ENCODE data around the gene MFAP4.

MFAP4 gene

DNA sequence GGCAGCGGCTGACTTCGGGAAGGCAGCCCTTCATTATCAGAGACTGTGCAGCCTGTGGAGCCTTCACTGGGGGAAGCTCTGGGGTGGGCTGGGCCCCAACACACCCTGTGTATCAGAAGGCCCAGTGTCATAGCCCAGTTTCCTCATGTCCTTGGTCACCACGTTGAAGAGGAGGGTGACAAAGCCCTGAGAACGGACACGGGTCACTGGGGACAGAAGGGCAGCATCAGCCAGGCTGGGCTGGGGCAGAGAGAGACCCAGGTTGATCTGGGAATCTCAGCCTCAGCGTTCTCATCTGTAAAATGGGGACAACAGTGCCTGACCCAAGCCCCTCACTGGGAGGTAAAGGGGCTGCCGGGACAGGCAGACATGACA is 43.7 kb downstream of the MFAP4 start:
- TF ChIP-seq, protein P1, sequence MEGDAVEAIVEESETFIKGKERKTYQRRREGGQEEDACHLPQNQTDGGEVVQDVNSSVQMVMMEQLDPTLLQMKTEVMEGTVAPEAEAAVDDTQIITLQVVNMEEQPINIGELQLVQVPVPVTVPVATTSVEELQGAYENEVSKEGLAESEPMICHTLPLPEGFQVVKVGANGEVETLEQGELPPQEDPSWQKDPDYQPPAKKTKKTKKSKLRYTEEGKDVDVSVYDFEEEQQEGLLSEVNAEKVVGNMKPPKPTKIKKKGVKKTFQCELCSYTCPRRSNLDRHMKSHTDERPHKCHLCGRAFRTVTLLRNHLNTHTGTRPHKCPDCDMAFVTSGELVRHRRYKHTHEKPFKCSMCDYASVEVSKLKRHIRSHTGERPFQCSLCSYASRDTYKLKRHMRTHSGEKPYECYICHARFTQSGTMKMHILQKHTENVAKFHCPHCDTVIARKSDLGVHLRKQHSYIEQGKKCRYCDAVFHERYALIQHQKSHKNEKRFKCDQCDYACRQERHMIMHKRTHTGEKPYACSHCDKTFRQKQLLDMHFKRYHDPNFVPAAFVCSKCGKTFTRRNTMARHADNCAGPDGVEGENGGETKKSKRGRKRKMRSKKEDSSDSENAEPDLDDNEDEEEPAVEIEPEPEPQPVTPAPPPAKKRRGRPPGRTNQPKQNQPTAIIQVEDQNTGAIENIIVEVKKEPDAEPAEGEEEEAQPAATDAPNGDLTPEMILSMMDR (IDR thresholded peaks at IDR 0.05; ENCODE audit: low read depth, low read length): no peak
- in situ Hi-C loops (cut with HindIII; ENCODE audit: low sequenced_read_pairs): no loop called here
- no peak overlapping the region for H3K4me3 ChIP-seq (ENCODE audit: low read depth, low read length)
- DNase-seq (ENCODE audit: low read depth, low spot score): no peak

DNA sequence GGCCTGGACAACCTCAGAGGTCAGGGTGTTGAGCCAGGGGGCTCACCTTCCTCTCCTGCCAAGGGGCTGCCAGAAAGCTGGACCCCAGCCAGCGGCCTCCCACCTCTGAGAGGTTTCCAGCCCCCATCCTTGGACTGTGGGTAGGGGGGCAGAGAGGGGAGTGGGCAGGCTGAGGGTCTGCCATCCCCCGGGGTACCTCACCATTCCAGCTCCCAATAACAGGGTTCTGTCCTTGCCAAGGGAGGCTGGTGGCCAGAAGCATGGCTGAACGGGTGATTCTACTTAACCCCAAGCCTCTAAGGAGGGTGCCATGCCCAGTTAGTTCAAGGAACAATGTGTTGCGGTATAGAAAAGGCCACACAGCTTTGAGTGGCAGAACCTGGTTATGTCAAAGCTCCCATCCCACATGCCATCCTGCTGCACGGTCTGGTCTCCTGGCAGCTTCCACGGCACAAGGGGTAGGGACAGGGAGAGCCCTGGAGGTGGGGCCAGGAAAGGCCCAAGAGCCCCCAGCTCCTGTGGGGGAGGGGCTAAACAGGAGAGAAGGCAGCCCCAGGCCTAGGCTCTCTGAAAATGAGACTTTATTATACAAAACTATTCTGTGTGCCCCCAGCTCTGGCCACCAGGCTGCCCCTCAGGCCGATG is 44.3 kb downstream of the MFAP4 start:
- no peak for DNase-seq (ENCODE audit: low read depth, low spot score)
- in situ Hi-C loops (cut with HindIII; ENCODE audit: low sequenced_read_pairs): no loop called here
- no peak overlapping the region for H3K4me3 ChIP-seq (ENCODE audit: low read depth, low read length)
- TF ChIP-seq, protein P1 (IDR thresholded peaks at IDR 0.05; ENCODE audit: low read depth, low read length): no peak

DNA sequence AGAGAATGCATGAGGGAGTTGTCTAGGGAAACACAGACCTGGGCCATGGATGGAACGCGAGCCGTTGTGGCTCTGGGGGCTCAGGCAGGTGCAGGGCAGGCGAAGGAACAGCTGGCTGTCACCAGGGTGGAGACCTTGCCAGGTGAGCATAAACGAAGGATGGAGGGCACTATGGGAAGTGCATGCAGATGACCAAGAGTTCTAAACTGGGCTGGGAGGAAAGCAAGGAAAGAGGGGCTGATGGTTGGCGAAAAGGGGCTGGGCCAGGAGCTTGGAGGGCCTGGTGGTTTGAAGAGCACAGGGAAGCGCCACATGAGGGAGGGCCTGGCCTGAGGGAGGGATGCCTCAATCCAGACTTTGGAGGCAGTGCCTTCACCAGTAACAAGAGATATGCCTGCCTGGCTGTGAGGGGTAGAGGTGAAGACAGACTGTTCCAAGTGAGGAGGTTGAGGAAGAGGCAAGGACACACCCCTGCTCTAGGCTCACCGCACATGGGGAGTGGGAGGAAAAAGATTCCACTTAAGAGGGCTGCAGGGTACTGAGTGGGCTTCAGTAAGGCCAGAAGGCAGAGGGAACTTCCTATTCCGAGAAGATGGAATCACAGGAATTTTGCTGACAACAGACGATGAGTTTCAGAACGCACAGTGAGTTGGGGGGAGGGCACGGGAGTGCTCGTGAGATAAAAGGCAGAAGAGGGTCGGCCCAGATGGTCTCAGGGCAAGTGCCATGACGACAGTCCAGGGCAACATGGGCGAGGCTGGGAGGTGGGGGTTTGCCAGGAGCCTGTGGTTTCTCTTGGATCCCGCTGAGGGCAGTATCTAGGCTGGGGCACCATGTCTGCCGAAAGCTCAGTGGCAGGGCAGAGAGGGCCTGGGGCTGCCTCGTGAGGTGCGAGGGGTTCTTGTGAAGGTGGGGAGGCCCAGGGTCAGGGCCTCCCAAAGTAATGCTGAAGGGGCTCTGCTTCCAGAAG is 45.1 kb downstream of the MFAP4 start:
- in situ Hi-C loops (cut with HindIII; ENCODE audit: low sequenced_read_pairs): no loop called here
- TF ChIP-seq, protein P1 (IDR thresholded peaks at IDR 0.05; ENCODE audit: low read depth, low read length): no peak
- H3K4me3 ChIP-seq (ENCODE audit: low read depth, low read length): no peak overlapping the region
- DNase-seq (ENCODE audit: low read depth, low spot score): no peak

DNA sequence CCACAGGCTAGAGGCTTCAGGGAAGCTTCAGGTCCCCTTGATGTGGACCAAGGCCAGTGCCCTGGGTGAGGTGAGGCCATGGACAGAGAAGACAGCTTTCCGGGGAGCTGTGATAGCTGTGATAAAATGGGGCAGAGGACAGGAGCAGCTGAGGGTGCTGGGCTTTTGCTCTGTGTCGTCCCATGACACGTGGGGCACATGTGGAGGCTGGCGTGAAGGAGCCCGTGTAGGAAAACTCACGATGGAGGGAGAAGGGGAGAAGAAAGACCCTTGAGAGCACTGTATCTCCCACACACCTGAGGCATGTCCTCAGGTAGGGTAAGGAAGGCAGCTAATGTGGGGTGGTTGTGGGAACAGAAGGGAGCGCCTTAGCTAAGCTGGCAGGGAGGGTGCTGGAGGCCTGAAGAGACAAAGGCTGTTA is 45.8 kb downstream of the MFAP4 start:
- TF ChIP-seq, protein P1 (IDR thresholded peaks at IDR 0.05; ENCODE audit: low read depth, low read length): no peak
- H3K4me3 ChIP-seq (ENCODE audit: low read depth, low read length): no peak overlapping the region
- in situ Hi-C loops (cut with HindIII; ENCODE audit: low sequenced_read_pairs): no loop called here
- no peak for DNase-seq (ENCODE audit: low read depth, low spot score)

DNA sequence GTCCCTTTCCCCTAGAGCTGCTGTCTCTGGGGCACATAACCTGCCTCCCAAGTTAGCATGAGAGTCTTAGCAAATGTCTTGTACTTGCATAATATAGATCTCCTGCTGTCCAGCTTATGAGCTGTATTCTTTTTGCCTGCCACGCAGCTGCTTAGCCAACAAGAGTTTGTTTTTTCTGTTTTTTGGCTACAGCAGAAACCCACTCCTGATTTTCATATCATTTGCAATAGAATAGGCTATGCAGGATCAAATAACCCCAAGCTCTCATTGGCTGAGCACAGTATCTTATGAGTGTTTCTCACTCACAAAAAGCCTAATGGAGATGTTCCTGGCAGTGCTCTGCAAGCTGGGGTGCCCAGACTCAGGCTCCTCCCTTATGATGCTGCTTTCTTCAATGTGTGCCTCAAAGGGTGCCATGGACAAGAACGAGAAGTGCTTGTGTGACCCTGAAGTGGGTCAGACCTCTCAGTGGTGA is 47.6 kb downstream of the MFAP4 start:
- TF ChIP-seq, protein P1 (IDR thresholded peaks at IDR 0.05; ENCODE audit: low read depth, low read length): no peak
- no peak for DNase-seq (ENCODE audit: low read depth, low spot score)
- in situ Hi-C loops (cut with HindIII; ENCODE audit: low sequenced_read_pairs): no loop called here
- H3K4me3 ChIP-seq (ENCODE audit: low read depth, low read length): no peak overlapping the region

DNA sequence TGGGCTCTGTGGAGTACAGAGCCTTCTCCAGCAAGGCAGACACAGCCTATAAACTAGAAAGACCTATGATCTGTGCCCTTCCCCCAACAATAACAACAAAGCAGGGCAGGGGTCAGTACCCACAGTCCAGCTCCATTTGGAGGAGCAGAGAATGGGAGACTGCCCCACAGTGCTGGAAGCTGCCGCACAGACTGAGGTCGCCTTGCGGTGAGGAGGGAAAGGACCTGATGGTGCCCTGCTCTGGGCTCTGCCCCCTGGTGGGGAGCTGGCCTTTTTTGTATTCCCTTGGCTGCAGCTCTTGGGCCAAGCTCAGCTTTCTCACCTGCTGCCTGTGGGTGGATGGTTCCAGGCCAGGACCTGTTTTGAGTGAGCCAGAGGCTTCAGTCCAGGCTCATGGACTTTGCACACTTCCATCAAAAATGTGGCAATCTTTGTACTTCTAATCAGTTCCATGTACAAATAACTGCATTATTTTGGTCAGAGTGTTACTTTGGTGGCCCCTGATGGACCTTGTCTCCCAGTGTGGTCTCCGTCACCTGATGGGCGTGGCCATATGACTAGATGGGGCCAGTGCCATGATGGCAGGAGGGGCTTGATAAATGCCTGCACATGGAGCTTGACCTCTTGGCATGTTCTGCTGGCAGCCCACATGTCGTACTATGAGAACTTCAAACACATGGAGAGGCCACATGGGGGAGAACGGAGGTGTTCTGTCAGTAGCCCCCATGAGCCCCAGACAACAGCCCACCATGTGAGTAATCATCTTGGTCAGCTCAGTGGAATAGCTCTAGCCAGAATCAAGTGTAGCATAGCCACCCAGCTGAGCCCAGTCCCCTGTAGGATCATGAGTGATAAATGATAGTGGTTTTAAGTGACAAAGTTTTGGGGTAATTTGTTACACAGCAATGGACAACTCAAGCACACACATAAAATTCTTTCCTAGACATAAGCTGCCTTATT is 48.7 kb downstream of the MFAP4 start:
- TF ChIP-seq, protein P1 (IDR thresholded peaks at IDR 0.05; ENCODE audit: low read depth, low read length): peak; percentile 50
- no peak overlapping the region for H3K4me3 ChIP-seq (ENCODE audit: low read depth, low read length)
- in situ Hi-C loops (cut with HindIII; ENCODE audit: low sequenced_read_pairs): no loop called here
- no peak for DNase-seq (ENCODE audit: low read depth, low spot score)
